Activated CD4-positive, alpha-beta T cell treated with anti-CD3 and anti-CD28 coated beads, Interleukin-2, amount 10 ng/mL, durations not matched to agents 24 days and 14 days (primary cell): ENCODE measurements around the gene TARBP1. TPM values are rescaled to one million over a fixed set of nuclear protein-coding genes. Genes with fewer than 3 reads are reported as not detected.
A peak's percentile ranks its signal among the peaks of the same experiment; 100 is the strongest.
"Not testable (repeated sequence)": the region's sequence is repeated elsewhere in the genome, so short reads cannot be mapped to it uniquely, and the experiment has no call there.

ENCODE experiments used
- DNase-seq: peaks from one replicate; pipeline ENCODE4 v3.0.0; 2022
- H3K27ac Mint-ChIP-seq: one replicate; pipeline ENCODE4 v1.8.0; 2022; ENCODE audit warnings: mild to moderate bottlenecking, mixed read lengths
- H3K27me3 Mint-ChIP-seq: one replicate; pipeline ENCODE4 v1.8.0; 2022; ENCODE audit warnings: mixed read lengths
- H3K36me3 Mint-ChIP-seq: one replicate; pipeline ENCODE4 v1.8.0; 2022; ENCODE audit warnings: low read depth, mild to moderate bottlenecking, mixed read lengths
- H3K4me1 Mint-ChIP-seq: one replicate; pipeline ENCODE4 v1.8.0; 2021; ENCODE audit warnings: mixed read lengths
- H3K4me3 Mint-ChIP-seq: one replicate; pipeline ENCODE4 v1.8.0; 2022; ENCODE audit warnings: mild to moderate bottlenecking, moderate library complexity, mixed read lengths
- H3K9me3 Mint-ChIP-seq: one replicate; pipeline ENCODE4 v1.8.0; 2021; ENCODE audit warnings: mixed read lengths
- intact Hi-C: fragments of 100-400 bp; cut with micrococcal nuclease; formaldehyde crosslinking; loops from one replicate; pipeline ENCODE4 v1.15.1; 2023
- total RNA-seq: library from RNA; stranded (reverse); gene quantifications from 2 replicates; pipeline ENCODE4 v1.2.3, GENCODE V29; 2022

TARBP1 gene
- total RNA-seq, 1 donor from 2014 or later, result 75.9 TPM

DNA sequence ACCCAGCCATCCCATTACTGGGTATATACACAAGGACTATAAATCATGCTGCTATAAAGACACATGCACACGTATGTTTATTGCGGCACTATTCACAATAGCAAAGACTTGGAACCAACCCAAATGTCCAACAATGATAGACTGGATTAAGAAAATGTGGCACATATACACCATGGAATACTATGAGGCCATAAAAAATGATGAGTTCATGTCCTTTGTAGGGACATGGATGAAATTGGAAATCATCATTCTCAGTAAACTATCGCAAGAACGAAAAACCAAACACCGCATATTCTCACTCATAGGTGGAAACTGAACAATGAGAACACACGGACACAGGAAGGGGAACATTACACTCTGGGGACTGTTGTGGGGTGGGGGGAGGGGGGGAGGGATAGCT, 79.5 kb downstream of the TARBP1 start:
- DNase-seq, H3K9me3 Mint-ChIP-seq, H3K27me3 Mint-ChIP-seq: not testable (repeated sequence)
- peaks cover 43% of the 10 kb centered on the region for H3K4me1 Mint-ChIP-seq
- intact Hi-C loops, result loop anchor here (1.0 kb wide), 1 partner anchor 9 kb away; no protein-coding TSS in a partner anchor
- peak overlapping the region; percentile 76 for H3K4me3 Mint-ChIP-seq
- H3K27ac Mint-ChIP-seq, result peak overlapping the region; percentile 84
- H3K36me3 Mint-ChIP-seq, result peaks cover 37% of the 10 kb centered on the region

GRCh38 chr1:234398849-234399381, 80.1 kb downstream of the TARBP1 start:
- peaks cover 40% of the 10 kb centered on the region for H3K36me3 Mint-ChIP-seq
- no peaks in the 10 kb centered on the region for H3K27me3 Mint-ChIP-seq
- peak overlapping the region; percentile 76 for H3K4me3 Mint-ChIP-seq
- DNase-seq, result peak; percentile 64
- peak overlapping the region; percentile 84 for H3K27ac Mint-ChIP-seq
- peaks cover 43% of the 10 kb centered on the region for H3K4me1 Mint-ChIP-seq
- intact Hi-C loops, result loop anchor here (1.0 kb wide), 1 partner anchor 9 kb away; no protein-coding TSS in a partner anchor
- no peaks in the 10 kb centered on the region for H3K9me3 Mint-ChIP-seq

DNA sequence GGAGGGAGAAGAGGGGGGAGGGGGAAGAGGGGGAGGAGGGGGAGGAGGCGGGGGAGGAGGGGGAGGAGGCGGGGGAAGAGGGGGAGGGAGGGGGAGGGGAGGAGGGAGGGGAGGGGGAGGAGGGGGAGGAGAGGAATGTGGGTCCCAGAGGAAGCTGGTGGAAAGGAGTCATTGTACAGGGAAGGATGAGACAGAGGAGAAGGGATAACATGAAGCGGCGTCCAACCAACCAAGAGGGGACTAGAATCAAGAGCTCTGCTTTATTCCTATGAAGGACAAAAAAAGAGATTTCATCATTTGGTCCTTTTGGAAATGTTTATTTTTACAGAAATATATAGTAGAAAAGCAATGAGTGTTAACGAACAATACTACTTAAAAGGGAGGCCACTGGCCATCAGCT, 81.2 kb downstream of the TARBP1 start:
- intact Hi-C loops, result no loop called here
- peaks cover 38% of the 10 kb centered on the region for H3K36me3 Mint-ChIP-seq
- H3K27me3 Mint-ChIP-seq, result no peaks in the 10 kb centered on the region
- H3K9me3 Mint-ChIP-seq, result no peaks in the 10 kb centered on the region
- no peak overlapping the region for H3K27ac Mint-ChIP-seq
- H3K4me1 Mint-ChIP-seq, result peaks cover 38% of the 10 kb centered on the region
- DNase-seq, result peak; percentile 52
- H3K4me3 Mint-ChIP-seq, result no peak overlapping the region

GRCh38 chr1:234396871-234397270, 82.1 kb downstream of the TARBP1 start:
- peak; percentile 50 for DNase-seq
- H3K27ac Mint-ChIP-seq, result peak overlapping the region; percentile 80
- no peaks in the 10 kb centered on the region for H3K27me3 Mint-ChIP-seq
- peaks cover 35% of the 10 kb centered on the region for H3K4me1 Mint-ChIP-seq
- no peaks in the 10 kb centered on the region for H3K9me3 Mint-ChIP-seq
- intact Hi-C loops, result no loop called here
- H3K4me3 Mint-ChIP-seq, result peak overlapping the region; percentile 11
- H3K36me3 Mint-ChIP-seq, result peaks cover 40% of the 10 kb centered on the region

DNA sequence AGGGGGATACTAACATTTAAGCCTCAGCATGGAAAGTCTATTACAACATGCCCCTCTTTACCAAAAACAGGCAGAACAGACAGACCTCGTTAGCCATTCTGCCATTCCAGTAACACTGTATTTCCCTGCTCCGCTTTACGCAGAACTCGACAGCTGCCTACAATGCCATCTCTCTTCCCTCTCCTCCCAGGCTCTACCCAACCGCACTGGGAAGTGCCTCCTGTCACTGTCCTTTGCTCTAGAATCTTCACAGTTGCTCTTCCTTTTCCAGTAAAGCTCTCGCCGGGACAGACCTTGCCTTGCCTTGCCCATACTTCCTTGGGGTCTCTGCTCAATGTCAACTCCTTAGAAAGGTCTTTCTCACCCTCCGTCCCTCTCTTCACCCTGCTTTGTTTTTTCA, 82.9 kb downstream of the TARBP1 start:
- no peak overlapping the region for H3K4me3 Mint-ChIP-seq
- H3K4me1 Mint-ChIP-seq, result peaks cover 28% of the 10 kb centered on the region
- H3K36me3 Mint-ChIP-seq, result peaks cover 41% of the 10 kb centered on the region
- H3K9me3 Mint-ChIP-seq, result no peaks in the 10 kb centered on the region
- no peaks in the 10 kb centered on the region for H3K27me3 Mint-ChIP-seq
- peak overlapping the region; percentile 10 for H3K27ac Mint-ChIP-seq
- peak; percentile 48 for DNase-seq
- intact Hi-C loops, result no loop called here

DNA sequence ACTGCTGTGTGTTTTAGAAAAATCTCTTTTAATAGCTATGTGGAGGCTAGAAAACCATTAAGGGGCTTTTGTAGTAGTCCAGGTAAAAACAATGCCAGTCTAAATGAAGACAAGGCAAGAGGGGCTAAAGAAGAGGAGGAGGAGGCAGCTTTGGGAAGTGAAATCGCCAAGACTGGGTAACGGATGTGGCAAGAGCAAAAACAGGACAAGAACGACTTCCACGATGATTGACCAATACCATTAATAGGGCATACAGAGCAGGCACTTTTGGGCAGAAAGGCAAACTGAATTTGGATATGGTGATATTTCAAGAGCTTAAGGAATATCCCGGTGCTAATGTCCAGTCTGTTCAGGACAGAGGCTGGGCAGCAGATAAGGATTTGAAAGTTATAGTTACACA, 83.7 kb downstream of the TARBP1 start:
- H3K9me3 Mint-ChIP-seq, result no peaks in the 10 kb centered on the region
- peaks cover 22% of the 10 kb centered on the region for H3K4me1 Mint-ChIP-seq
- peak; percentile 46 for DNase-seq
- H3K27me3 Mint-ChIP-seq, result no peaks in the 10 kb centered on the region
- no peak overlapping the region for H3K4me3 Mint-ChIP-seq
- intact Hi-C loops, result no loop called here
- H3K36me3 Mint-ChIP-seq, result peaks cover 40% of the 10 kb centered on the region
- peak overlapping the region; percentile 19 for H3K27ac Mint-ChIP-seq

DNA sequence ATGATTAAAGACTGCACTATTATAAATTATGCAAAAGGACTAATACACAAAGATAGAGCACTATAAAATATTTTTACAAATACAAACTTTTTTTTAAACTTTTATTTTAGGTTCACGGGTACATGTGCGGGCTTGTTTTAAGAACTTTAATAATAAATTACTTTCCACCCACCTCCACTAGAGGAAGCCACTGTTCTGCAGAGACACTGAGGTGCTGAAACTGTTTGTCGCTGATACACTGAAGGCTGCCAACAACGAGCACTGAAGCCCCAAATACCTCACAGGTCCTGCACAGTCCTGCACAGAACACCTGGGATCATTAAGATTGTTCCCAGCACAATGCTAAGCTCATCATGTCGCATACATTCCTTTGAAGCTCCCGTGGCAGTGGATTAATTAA, 85.8 kb downstream of the TARBP1 start:
- Mint-ChIP-seq H3K36me3 (peaks cover 38% of the 10 kb centered on the region), H3K9me3 (no peaks in the 10 kb centered on the region), H3K4me3 (no peak overlapping the region), H3K27ac (no peak overlapping the region), H3K4me1 (peaks cover 7% of the 10 kb centered on the region), H3K27me3 (no peaks in the 10 kb centered on the region)
- DNase-seq, result peak; percentile 59
- intact Hi-C loops, result no loop called here

DNA sequence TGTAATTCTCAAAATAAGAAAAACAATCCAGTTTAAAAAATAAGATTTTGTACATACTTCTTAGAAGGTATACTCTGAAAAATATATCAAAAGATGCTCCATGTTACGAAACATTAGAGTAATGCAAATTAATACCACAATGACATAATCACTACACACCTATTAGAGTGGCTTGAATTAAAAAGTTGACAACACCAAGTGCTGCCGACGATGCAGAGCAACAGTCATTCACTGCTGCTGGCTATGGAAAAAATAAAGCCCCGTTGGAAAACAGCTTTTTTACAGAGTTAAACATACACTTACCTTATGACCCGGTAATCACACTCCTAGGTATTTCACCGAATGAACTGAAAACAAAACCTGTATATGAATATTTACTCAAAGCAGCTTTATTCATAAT, 90.9 kb downstream of the TARBP1 start:
- no peak for DNase-seq
- H3K27ac Mint-ChIP-seq, result no peak overlapping the region
- H3K9me3 Mint-ChIP-seq, result no peaks in the 10 kb centered on the region
- no peaks in the 10 kb centered on the region for H3K27me3 Mint-ChIP-seq
- no peak overlapping the region for H3K4me3 Mint-ChIP-seq
- peaks cover 10% of the 10 kb centered on the region for H3K4me1 Mint-ChIP-seq
- peaks cover 43% of the 10 kb centered on the region for H3K36me3 Mint-ChIP-seq
- intact Hi-C loops, result no loop called here

- Mint-ChIP-seq H3K4me1 (peaks cover 14% of the 10 kb centered on the region), H3K9me3 (no peaks in the 10 kb centered on the region), H3K36me3 (peaks cover 44% of the 10 kb centered on the region), H3K27ac (peak overlapping the region; percentile 25), H3K4me3 (no peak overlapping the region), H3K27me3 (no peaks in the 10 kb centered on the region)
- intact Hi-C loops, result no loop called here
- no peak for DNase-seq
These were observed 92.9 kb downstream of the TARBP1 start for GRCh38 chr1:234386122-234386521.

DNA sequence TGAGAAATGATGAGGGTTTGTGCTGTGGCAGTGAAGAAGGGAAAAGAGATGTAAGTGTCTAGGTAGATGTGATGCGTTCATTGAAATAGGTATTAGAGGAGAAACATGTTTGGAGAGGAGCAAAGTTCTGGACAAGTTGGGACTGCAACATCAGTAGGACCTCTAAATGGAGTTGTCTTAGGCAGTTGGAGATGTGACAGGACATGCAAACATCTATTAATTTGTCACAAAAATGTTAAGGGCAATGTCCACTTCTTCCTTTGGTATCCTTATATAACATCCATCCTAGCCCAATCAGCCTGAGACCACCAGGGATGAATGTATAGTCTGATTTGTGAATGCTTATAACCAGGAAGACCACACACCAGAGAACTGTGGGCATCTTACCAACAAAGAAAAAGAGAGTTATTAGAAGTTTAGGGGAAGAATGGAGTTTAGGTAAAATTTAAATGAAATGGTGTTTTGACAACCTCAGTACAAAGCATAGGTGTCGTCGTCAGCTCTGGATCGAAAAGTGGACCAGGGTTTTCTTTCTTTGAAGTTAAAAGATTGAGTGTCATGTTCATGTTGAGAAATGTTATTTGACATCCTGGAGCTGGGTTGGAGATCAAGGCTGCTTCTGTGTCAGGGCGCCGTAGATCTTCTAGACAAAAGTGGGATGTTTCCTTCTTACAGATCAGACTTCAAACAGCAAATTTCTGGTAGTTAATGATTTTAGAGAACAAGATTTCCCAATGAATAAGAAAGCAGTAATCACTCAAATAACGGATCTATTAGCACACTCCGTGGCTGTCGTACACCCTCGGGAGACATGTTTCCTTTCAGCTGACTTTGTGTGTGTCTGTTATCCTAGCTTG, 97.1 kb downstream of the TARBP1 start:
- peaks cover 67% of the 10 kb centered on the region for H3K36me3 Mint-ChIP-seq
- peak overlapping the region; percentile 2 for H3K27ac Mint-ChIP-seq

DNA sequence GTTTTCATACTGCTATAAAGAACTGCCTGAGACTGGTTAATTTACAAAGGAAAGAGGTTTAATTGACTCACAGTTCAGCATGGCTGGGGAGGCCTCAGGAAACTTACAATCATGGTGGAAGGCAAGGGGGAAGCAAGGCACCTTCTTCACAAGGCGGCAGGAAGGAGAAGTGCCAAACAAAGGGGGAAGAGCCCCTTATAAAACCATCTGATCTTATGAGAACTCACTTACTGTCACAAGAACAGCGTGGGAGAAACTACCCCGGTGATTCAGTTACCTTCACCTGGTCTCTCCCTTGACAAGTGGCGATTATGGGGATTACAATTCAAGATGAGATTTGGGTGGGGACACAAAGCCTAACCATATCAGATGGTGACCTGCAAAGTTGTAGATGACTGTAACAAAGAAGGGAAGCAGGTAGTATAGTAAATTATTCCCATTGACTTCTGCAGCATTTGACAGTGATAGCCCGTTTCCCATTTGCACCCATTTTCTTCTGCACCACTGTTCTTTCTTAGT, 99.3 kb downstream of the TARBP1 start:
- H3K27ac Mint-ChIP-seq, intact Hi-C loops, DNase-seq, H3K27me3 Mint-ChIP-seq, H3K9me3 Mint-ChIP-seq, H3K4me3 Mint-ChIP-seq: not testable (repeated sequence)
- peaks cover 28% of the 10 kb centered on the region for H3K4me1 Mint-ChIP-seq
- H3K36me3 Mint-ChIP-seq, result peaks cover 67% of the 10 kb centered on the region

More for the DNA sequence above, 97.1 kb downstream of the TARBP1 start:
- Mint-ChIP-seq H3K4me3 (no peak overlapping the region), H3K9me3 (peaks cover 6% of the 10 kb centered on the region), H3K27me3 (no peaks in the 10 kb centered on the region), H3K4me1 (peaks cover 23% of the 10 kb centered on the region)
- intact Hi-C loops, result no loop called here
- no peak for DNase-seq

DNA sequence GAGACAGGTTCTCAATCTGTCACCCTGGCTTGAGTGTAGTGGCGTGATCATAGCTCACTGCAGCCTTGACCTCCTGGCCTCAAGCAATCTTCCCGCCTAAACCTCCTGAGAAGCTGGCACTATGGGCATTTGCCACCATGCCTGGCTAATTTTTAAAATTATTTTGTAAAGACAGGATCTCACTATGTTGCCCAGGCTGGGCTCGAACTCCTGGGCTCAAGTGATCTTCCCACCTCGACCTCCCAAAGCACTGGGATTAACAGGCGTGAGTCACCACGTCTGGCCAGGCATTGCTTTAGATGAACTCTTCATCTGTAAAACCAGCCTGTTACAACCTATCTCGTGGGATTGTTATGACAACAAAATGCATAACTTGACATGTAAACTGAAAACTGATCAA, 103.3 kb downstream of the TARBP1 start:
- Mint-ChIP-seq H3K36me3 (peaks cover 60% of the 10 kb centered on the region), H3K9me3 (peaks cover 6% of the 10 kb centered on the region), H3K4me1 (peaks cover 41% of the 10 kb centered on the region), H3K4me3 (peak overlapping the region; percentile 68), H3K27me3 (peaks cover 2% of the 10 kb centered on the region), H3K27ac (no peak overlapping the region)
- intact Hi-C loops, result no loop called here
- DNase-seq, result peak; percentile 55

GRCh38 chr1:234373959-234374254, 105.1 kb downstream of the TARBP1 start:
- Mint-ChIP-seq H3K36me3 (peaks cover 44% of the 10 kb centered on the region), H3K4me1 (peaks cover 42% of the 10 kb centered on the region), H3K4me3 (peak overlapping the region; percentile 95), H3K27ac (peak overlapping the region; percentile 100), H3K27me3 (peaks cover 2% of the 10 kb centered on the region), H3K9me3 (peaks cover under 1% of the 10 kb centered on the region)
- no peak for DNase-seq
- intact Hi-C loops, result loop anchor here (1.0 to 5.0 kb wide), 6 partner anchors 17 to 953 kb away; partner anchors contain the start of genes ARID4B and GGPS1
